ENCODE data around the gene NR2C2AP. TPM values are rescaled to one million over a fixed set of nuclear protein-coding genes. Genes with fewer than 3 reads are reported as not detected.

The NR2C2AP gene
- total and polyA plus RNA-seq, 2 of the 4 experiments (the other 2 are of a cell fraction) = 5.4 to 9.0 TPM

DNA sequence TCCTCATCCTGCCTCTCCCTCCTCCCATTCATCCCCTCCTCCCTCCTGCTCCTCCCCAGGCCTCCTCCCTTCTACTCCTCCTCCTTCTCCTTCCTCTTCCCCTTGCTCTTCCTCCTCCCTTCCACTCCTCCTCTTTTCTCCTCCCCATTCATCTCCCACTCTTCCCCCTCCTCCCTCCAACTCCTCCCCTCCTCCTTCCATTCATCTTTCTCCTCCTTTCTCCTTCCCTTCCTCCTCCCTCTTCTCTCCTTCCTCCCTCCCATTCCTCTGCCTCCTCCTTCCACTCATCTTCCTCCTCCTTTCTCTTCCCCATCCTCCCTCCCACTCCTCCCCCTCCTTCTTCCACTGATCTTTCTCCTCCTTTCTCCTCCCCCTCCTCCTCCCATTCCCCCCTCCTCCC lies 36.5 kb upstream of the NR2C2AP start:
- H4K91ac ChIP-seq (ENCODE audit: insufficient read depth, low read depth, low read length) = no peak overlapping the region
- BruUV-seq (replicated peaks) = no TSS peak

More for the DNA sequence above, 36.5 kb upstream of the NR2C2AP start:
- H3K79me1 ChIP-seq (ENCODE audit: low read depth in 1 of 2, low read length in 2 of 2) = no peaks in the 10 kb centered on the region
- no peak overlapping the region for H2BK20ac ChIP-seq (ENCODE audit: low read depth, low read length)
- no peaks in the 10 kb centered on the region for H4K20me1 ChIP-seq (ENCODE audit: insufficient read depth, low read length)
- H3K4me3 ChIP-seq (ENCODE audit: insufficient read depth, low read depth, low read length) = no peak overlapping the region
- in situ Hi-C loops (cut with MboI; ENCODE audit: low sequenced_read_pairs) (no loop called here), intact Hi-C loops (cut with micrococcal nuclease) (no loop called here), dilution Hi-C loops (cut with HindIII; ENCODE audit: low sequenced_read_pairs, unreplicated experiment) (no loop called here)
- no peak overlapping the region for H2AK5ac ChIP-seq (ENCODE audit: low read depth, low read length)
- no peak overlapping the region for H4K5ac ChIP-seq (ENCODE audit: low read depth, low read length)
- H3K14ac ChIP-seq (replicated peaks; ENCODE audit: low read depth, low read length) = no peak overlapping the region
- H3K9me3 ChIP-seq (ENCODE audit: control insufficient read depth, insufficient read depth, low read length) = peaks cover 6% of the 10 kb centered on the region
- H3K27me3 ChIP-seq (ENCODE audit: control insufficient read depth, insufficient read depth, low read length) = peaks cover 2% of the 10 kb centered on the region; the same call in 1 of the 2 replicates
- no peak overlapping the region for H2AFZ ChIP-seq (replicated peaks; ENCODE audit: low read length, poor library complexity)
- no peak overlapping the region for H2BK5ac ChIP-seq (ENCODE audit: low read depth, low read length, poor library complexity, severe bottlenecking)
- H3K18ac ChIP-seq (ENCODE audit: low read depth, low read length) = no peak overlapping the region
- no peak overlapping the region for H3K23ac ChIP-seq (ENCODE audit: low read depth, low read length)
- no peak overlapping the region for H2AK9ac ChIP-seq (replicated peaks; ENCODE audit: low read depth, low read length, poor library complexity)
- ChIA-PET CTCF (no interaction called here), POLR2A (ENCODE audit: unreplicated experiment) (no interaction called here)
- ATAC-seq (ENCODE audit: low read depth) = no peak
- H2BK120ac ChIP-seq (ENCODE audit: low read depth, low read length) = no peak overlapping the region
- no peak overlapping the region for H3K4me2 ChIP-seq (ENCODE audit: low read depth, low read length)
- no peaks in the 10 kb centered on the region for H3K36me3 ChIP-seq (ENCODE audit: control insufficient read depth, insufficient read depth, low read length)
- TF ChIP-seq, protein P1, sequence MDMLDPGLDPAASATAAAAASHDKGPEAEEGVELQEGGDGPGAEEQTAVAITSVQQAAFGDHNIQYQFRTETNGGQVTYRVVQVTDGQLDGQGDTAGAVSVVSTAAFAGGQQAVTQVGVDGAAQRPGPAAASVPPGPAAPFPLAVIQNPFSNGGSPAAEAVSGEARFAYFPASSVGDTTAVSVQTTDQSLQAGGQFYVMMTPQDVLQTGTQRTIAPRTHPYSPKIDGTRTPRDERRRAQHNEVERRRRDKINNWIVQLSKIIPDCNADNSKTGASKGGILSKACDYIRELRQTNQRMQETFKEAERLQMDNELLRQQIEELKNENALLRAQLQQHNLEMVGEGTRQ (IDR thresholded peaks at IDR 0.05; ENCODE audit: low read depth, low read length) = no peak
- TF ChIP-seq CHD1 (IDR thresholded peaks at IDR 0.05; ENCODE audit: low read depth, low read length) (no peak), SMC3 (IDR thresholded peaks at IDR 0.05; ENCODE audit: low read depth, low read length) (no peak), MXI1 (IDR thresholded peaks at IDR 0.05; ENCODE audit: borderline replicate concordance, low read depth, low read length) (no peak), RFX5 (IDR thresholded peaks at IDR 0.05; ENCODE audit: low read depth, low read length) (no peak), RAD21 (IDR thresholded peaks at IDR 0.05; ENCODE audit: low read length) (no peak), BHLHE40 (IDR thresholded peaks at IDR 0.05; ENCODE audit: low read depth, low read length) (no peak), POLR2A (IDR thresholded peaks at IDR 0.05; ENCODE audit: low read depth, low read length) (no peak), FOS (IDR thresholded peaks at IDR 0.05; ENCODE audit: low read depth, low read length) (no peak), CEBPB (IDR thresholded peaks at IDR 0.05; ENCODE audit: low read depth, low read length) (no peak), RCOR1 (IDR thresholded peaks at IDR 0.05; ENCODE audit: insufficient replicate concordance, low read length) (no peak), MAZ (IDR thresholded peaks at IDR 0.05; ENCODE audit: borderline replicate concordance, low read depth, low read length) (no peak)
- TF ChIP-seq, protein P2, sequence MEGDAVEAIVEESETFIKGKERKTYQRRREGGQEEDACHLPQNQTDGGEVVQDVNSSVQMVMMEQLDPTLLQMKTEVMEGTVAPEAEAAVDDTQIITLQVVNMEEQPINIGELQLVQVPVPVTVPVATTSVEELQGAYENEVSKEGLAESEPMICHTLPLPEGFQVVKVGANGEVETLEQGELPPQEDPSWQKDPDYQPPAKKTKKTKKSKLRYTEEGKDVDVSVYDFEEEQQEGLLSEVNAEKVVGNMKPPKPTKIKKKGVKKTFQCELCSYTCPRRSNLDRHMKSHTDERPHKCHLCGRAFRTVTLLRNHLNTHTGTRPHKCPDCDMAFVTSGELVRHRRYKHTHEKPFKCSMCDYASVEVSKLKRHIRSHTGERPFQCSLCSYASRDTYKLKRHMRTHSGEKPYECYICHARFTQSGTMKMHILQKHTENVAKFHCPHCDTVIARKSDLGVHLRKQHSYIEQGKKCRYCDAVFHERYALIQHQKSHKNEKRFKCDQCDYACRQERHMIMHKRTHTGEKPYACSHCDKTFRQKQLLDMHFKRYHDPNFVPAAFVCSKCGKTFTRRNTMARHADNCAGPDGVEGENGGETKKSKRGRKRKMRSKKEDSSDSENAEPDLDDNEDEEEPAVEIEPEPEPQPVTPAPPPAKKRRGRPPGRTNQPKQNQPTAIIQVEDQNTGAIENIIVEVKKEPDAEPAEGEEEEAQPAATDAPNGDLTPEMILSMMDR (conservative IDR thresholded peaks at IDR 0.05; ENCODE audit: low read depth, low read length) = no peak
- TF ChIP-seq, protein P3, sequence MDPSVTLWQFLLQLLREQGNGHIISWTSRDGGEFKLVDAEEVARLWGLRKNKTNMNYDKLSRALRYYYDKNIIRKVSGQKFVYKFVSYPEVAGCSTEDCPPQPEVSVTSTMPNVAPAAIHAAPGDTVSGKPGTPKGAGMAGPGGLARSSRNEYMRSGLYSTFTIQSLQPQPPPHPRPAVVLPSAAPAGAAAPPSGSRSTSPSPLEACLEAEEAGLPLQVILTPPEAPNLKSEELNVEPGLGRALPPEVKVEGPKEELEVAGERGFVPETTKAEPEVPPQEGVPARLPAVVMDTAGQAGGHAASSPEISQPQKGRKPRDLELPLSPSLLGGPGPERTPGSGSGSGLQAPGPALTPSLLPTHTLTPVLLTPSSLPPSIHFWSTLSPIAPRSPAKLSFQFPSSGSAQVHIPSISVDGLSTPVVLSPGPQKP (IDR thresholded peaks at IDR 0.05; ENCODE audit: borderline replicate concordance, low read depth, low read length) = no peak
- no peak overlapping the region for H2BK15ac ChIP-seq (ENCODE audit: low read depth, low read length)
- H3K4ac ChIP-seq (ENCODE audit: low read depth, low read length) = no peak overlapping the region
- no peak overlapping the region for H4K8ac ChIP-seq (ENCODE audit: low read depth in 2 of 2, low read length in 2 of 2)
- H3K56ac ChIP-seq (ENCODE audit: extremely low read depth, insufficient read depth, low read length) = no peak overlapping the region
- no peaks in the 10 kb centered on the region for H3K9me1 ChIP-seq (ENCODE audit: insufficient read depth, low read length)
- H3K9ac ChIP-seq (ENCODE audit: low read depth, low read length) = no peak overlapping the region
- no peak overlapping the region for H3K27ac ChIP-seq (ENCODE audit: insufficient read depth, low read length)
- DNase-seq = no peak
- H3K4me1 ChIP-seq (ENCODE audit: control insufficient read depth, insufficient read depth, low read length) = no peaks in the 10 kb centered on the region

Measured in IMR-90 (cell line).